Adrenal gland (tissue), 5 donors: Measurements from ENCODE around the gene IGSF22.

Experiments used
- POLR2A ChIP-seq, 2 donors: fragments of 450-650 bp; IDR thresholded peaks; one replicate each; pipeline ENCODE4 v1.6.1; 2017; ENCODE audit warnings: antibody characterized with exemption in 2 of 2, mild to moderate bottlenecking in 2 of 2, moderate library complexity in 1 of 2
- TF ChIP-seq, protein P1 (sequence below), 6 experiments: fragments of 450-650 bp in 4 of 6; fragments of 200-600 bp in 2 of 6; sonication (generic) in 1 of 6; IDR thresholded peaks; 1 replicate in 5 of 6; 2 replicates in 1 of 6; pipeline versions ENCODE4 v1.5.1 to v1.8.0; 2016 to 2021; ENCODE audit warnings: antibody characterized with exemption in 6 of 6, mild to moderate bottlenecking in 2 of 6, moderate library complexity in 1 of 6
- donor health status: DM: no; HTN: no; CAD: no.

DNA sequence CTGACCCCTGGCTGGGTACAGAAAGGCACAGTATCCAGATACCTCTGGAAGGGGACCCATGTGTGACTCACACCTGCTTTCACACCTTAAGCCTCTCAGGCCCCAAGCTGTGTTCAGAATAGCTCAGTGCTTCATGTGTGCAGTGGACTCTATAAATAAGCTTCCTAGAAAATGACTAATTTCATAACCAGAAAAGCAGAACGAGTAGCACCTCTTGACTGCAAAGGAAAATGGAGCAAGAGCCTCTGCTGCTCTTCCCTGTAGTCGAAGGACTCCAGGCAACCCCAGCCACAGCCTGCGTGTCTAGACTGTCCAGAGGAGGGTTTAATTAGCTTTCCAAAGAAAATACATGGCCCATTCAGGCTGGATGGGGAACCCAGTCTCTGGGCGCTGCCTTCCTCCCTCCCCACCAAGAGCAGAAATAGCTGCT is 42.5 kb upstream of the IGSF22 start:
- TF ChIP-seq, protein P1, sequence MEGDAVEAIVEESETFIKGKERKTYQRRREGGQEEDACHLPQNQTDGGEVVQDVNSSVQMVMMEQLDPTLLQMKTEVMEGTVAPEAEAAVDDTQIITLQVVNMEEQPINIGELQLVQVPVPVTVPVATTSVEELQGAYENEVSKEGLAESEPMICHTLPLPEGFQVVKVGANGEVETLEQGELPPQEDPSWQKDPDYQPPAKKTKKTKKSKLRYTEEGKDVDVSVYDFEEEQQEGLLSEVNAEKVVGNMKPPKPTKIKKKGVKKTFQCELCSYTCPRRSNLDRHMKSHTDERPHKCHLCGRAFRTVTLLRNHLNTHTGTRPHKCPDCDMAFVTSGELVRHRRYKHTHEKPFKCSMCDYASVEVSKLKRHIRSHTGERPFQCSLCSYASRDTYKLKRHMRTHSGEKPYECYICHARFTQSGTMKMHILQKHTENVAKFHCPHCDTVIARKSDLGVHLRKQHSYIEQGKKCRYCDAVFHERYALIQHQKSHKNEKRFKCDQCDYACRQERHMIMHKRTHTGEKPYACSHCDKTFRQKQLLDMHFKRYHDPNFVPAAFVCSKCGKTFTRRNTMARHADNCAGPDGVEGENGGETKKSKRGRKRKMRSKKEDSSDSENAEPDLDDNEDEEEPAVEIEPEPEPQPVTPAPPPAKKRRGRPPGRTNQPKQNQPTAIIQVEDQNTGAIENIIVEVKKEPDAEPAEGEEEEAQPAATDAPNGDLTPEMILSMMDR (IDR thresholded peaks at IDR 0.05) = no peak
- no peak for TF ChIP-seq POLR2A (IDR thresholded peaks at IDR 0.05)
